Measurements from ENCODE around the gene SLC7A7. TPM values are rescaled to one million over a fixed set of nuclear protein-coding genes. Genes with fewer than 3 reads are reported as not detected.

Gene SLC7A7
- total RNA-seq, 4 donors from 2014 or later = 0.68 to 5.3 (median 2.2) TPM

- Histone ChIP-seq H3K36me3 (no peaks in the 10 kb centered on the region), H3K27me3 (no peaks in the 10 kb centered on the region), H3K4me3 (no peak overlapping the region), H3K27ac (peak overlapping the region; percentile 67 to 77 (median 72)), H3K4me1 (peaks cover 42 to 47% of the 10 kb centered on the region in 2 donors), H3K9me3 (no peaks in the 10 kb centered on the region)
- TF ChIP-seq CTCF (IDR thresholded peaks at IDR 0.05 in 4 of 5, conservative IDR thresholded peaks at IDR 0.05 in 1 of 5) (no peak), POLR2A (IDR thresholded peaks at IDR 0.05) (no peak)
- DNase-seq (peak; percentile 67 to 79), ATAC-seq (peak; percentile 28 to 35)
- intact Hi-C loops (cut with DNase I; ENCODE audit: low total_unique reads) (loop anchor here (5.0 kb wide), 1 partner anchor 199 kb away; no protein-coding TSS in a partner anchor), in situ Hi-C loops (cut with MboI; ENCODE audit: low sequenced_read_pairs in 4 of 4) (loop anchor here (10.0 to 25.0 kb wide), 3 partner anchors 286 to 464 kb away; no protein-coding TSS in a partner anchor)
These were observed 35.9 kb upstream of the SLC7A7 start for GRCh38 chr14:22850944-22851764.

GRCh38 chr14:22849212-22849819 lies 34.1 kb upstream of the SLC7A7 start:
- in situ Hi-C loops (cut with MboI; ENCODE audit: low sequenced_read_pairs in 4 of 4) (no loop called here), intact Hi-C loops (cut with DNase I; ENCODE audit: low total_unique reads) (no loop called here)
- DNase-seq (peak; percentile 50 to 66), ATAC-seq (peak; percentile 48 to 51)
- Histone ChIP-seq H3K36me3 (peaks cover 0 to 5% of the 10 kb centered on the region in 2 donors), H3K27me3 (no peaks in the 10 kb centered on the region), H3K4me1 (peaks cover 42 to 47% of the 10 kb centered on the region in 2 donors), H3K4me3 (peak overlapping the region in 2 of 4 donors; percentile 8 to 21), H3K9me3 (no peaks in the 10 kb centered on the region), H3K27ac (peak overlapping the region; percentile 69 to 80 (median 78))
- TF ChIP-seq CTCF (IDR thresholded peaks at IDR 0.05 in 4 of 5, conservative IDR thresholded peaks at IDR 0.05 in 1 of 5) (no peak), POLR2A (IDR thresholded peaks at IDR 0.05) (peak in 1 of 2 donors; percentile 16)

GRCh38 chr14:22848351-22849164 lies 33.3 kb upstream of the SLC7A7 start:
- Histone ChIP-seq H3K4me1 (peaks cover 42 to 47% of the 10 kb centered on the region in 2 donors), H3K36me3 (peaks cover 0 to 5% of the 10 kb centered on the region in 2 donors), H3K27me3 (no peaks in the 10 kb centered on the region), H3K9me3 (no peaks in the 10 kb centered on the region), H3K27ac (peak overlapping the region; percentile 69 to 80 (median 78)), H3K4me3 (peak overlapping the region in 1 of 4 donors; percentile 8)
- no peak for TF ChIP-seq POLR2A (IDR thresholded peaks at IDR 0.05)
- TF ChIP-seq CTCF (IDR thresholded peaks at IDR 0.05 in 4 of 5, conservative IDR thresholded peaks at IDR 0.05 in 1 of 5) = no peak
- DNase-seq (peak; percentile 43 to 61), ATAC-seq (peak; percentile 25 to 35)
- intact Hi-C loops (cut with DNase I; ENCODE audit: low total_unique reads) (loop anchor here (1.0 kb wide), 1 partner anchor 10 kb away; no protein-coding TSS in a partner anchor), in situ Hi-C loops (cut with MboI; ENCODE audit: low sequenced_read_pairs in 4 of 4) (no loop called here)

GRCh38 chr14:22847661-22848341 lies 32.6 kb upstream of the SLC7A7 start:
- Histone ChIP-seq H3K36me3 (peaks cover 0 to 5% of the 10 kb centered on the region in 2 donors), H3K4me1 (peaks cover 42 to 46% of the 10 kb centered on the region in 2 donors), H3K4me3 (no peak overlapping the region), H3K9me3 (no peaks in the 10 kb centered on the region), H3K27me3 (no peaks in the 10 kb centered on the region), H3K27ac (peak overlapping the region; percentile 69 to 80 (median 78))
- peak in 1 of 2 donors; percentile 13 for DNase-seq
- intact Hi-C loops (cut with DNase I; ENCODE audit: low total_unique reads) (loop anchor here (1.0 kb wide), 1 partner anchor 10 kb away; no protein-coding TSS in a partner anchor), in situ Hi-C loops (cut with MboI; ENCODE audit: low sequenced_read_pairs in 4 of 4) (no loop called here)
- no peak for ATAC-seq
- no peak for TF ChIP-seq CTCF (IDR thresholded peaks at IDR 0.05 in 4 of 5, conservative IDR thresholded peaks at IDR 0.05 in 1 of 5)
- no peak for TF ChIP-seq POLR2A (IDR thresholded peaks at IDR 0.05)

Data from gastrocnemius medialis (tissue), 4 donors.